ENCODE data around the gene SARDH.

DNA sequence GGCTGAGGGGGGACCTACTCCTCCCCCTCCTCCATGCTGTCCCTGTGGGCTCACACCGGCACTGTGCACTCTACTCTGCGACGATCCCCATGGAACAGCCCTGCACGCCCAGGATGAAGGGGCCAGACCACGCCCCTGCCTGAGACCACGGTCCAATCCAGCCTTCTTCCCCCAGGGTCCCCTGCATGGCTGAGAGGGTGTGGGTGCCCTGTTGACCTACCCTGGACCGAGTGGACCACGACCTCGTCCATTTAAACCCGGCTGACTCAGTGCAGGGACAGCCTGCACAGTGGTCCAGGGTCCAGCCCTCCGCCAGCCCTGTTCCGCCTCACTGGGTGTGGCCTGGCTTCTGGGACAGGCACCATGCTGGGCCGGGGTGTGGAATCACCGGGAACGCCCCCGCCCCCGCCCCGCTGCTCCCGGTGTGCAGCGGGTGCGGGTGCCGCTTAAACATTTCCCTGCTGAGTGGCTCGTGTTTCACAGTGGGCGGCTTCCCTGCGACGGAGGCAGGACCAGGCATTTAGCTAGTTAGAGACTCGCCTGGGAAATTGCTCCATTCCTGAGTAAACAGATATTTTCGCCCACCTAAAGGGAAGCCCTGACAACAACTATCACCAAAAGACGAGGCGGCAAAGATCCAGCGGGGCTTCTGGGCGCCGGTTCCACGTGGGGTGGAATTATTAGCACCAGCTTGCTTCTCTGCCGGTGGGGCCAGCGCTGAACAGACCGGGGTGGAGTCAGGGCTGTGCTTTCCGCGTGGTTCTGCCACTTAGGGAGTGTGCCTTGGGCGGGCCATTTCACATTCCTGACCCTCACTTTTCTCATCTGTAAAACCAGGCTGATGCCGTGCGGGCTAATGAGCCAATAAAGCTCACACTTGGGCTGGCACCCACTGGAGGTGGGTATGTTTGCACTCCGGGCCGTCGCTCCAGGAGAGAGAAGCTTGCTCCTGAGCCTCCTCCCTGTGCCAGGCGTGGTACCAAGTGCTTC is 79.4 kb downstream of the SARDH start:
- TF ChIP-seq JUND (IDR thresholded peaks at IDR 0.05; ENCODE audit: low read length) (no peak), NANOG (IDR thresholded peaks at IDR 0.05; ENCODE audit: insufficient read depth, low read depth, low read length, poor library complexity, severe bottlenecking) (no peak)
- TF ChIP-seq, protein P1, sequence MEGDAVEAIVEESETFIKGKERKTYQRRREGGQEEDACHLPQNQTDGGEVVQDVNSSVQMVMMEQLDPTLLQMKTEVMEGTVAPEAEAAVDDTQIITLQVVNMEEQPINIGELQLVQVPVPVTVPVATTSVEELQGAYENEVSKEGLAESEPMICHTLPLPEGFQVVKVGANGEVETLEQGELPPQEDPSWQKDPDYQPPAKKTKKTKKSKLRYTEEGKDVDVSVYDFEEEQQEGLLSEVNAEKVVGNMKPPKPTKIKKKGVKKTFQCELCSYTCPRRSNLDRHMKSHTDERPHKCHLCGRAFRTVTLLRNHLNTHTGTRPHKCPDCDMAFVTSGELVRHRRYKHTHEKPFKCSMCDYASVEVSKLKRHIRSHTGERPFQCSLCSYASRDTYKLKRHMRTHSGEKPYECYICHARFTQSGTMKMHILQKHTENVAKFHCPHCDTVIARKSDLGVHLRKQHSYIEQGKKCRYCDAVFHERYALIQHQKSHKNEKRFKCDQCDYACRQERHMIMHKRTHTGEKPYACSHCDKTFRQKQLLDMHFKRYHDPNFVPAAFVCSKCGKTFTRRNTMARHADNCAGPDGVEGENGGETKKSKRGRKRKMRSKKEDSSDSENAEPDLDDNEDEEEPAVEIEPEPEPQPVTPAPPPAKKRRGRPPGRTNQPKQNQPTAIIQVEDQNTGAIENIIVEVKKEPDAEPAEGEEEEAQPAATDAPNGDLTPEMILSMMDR (IDR thresholded peaks at IDR 0.05; ENCODE audit: control extremely low read depth in 1 of 3, insufficient read depth in 1 of 3, low read depth in 1 of 3, low read length in 3 of 3), result no peak
- TF ChIP-seq, protein P2, sequence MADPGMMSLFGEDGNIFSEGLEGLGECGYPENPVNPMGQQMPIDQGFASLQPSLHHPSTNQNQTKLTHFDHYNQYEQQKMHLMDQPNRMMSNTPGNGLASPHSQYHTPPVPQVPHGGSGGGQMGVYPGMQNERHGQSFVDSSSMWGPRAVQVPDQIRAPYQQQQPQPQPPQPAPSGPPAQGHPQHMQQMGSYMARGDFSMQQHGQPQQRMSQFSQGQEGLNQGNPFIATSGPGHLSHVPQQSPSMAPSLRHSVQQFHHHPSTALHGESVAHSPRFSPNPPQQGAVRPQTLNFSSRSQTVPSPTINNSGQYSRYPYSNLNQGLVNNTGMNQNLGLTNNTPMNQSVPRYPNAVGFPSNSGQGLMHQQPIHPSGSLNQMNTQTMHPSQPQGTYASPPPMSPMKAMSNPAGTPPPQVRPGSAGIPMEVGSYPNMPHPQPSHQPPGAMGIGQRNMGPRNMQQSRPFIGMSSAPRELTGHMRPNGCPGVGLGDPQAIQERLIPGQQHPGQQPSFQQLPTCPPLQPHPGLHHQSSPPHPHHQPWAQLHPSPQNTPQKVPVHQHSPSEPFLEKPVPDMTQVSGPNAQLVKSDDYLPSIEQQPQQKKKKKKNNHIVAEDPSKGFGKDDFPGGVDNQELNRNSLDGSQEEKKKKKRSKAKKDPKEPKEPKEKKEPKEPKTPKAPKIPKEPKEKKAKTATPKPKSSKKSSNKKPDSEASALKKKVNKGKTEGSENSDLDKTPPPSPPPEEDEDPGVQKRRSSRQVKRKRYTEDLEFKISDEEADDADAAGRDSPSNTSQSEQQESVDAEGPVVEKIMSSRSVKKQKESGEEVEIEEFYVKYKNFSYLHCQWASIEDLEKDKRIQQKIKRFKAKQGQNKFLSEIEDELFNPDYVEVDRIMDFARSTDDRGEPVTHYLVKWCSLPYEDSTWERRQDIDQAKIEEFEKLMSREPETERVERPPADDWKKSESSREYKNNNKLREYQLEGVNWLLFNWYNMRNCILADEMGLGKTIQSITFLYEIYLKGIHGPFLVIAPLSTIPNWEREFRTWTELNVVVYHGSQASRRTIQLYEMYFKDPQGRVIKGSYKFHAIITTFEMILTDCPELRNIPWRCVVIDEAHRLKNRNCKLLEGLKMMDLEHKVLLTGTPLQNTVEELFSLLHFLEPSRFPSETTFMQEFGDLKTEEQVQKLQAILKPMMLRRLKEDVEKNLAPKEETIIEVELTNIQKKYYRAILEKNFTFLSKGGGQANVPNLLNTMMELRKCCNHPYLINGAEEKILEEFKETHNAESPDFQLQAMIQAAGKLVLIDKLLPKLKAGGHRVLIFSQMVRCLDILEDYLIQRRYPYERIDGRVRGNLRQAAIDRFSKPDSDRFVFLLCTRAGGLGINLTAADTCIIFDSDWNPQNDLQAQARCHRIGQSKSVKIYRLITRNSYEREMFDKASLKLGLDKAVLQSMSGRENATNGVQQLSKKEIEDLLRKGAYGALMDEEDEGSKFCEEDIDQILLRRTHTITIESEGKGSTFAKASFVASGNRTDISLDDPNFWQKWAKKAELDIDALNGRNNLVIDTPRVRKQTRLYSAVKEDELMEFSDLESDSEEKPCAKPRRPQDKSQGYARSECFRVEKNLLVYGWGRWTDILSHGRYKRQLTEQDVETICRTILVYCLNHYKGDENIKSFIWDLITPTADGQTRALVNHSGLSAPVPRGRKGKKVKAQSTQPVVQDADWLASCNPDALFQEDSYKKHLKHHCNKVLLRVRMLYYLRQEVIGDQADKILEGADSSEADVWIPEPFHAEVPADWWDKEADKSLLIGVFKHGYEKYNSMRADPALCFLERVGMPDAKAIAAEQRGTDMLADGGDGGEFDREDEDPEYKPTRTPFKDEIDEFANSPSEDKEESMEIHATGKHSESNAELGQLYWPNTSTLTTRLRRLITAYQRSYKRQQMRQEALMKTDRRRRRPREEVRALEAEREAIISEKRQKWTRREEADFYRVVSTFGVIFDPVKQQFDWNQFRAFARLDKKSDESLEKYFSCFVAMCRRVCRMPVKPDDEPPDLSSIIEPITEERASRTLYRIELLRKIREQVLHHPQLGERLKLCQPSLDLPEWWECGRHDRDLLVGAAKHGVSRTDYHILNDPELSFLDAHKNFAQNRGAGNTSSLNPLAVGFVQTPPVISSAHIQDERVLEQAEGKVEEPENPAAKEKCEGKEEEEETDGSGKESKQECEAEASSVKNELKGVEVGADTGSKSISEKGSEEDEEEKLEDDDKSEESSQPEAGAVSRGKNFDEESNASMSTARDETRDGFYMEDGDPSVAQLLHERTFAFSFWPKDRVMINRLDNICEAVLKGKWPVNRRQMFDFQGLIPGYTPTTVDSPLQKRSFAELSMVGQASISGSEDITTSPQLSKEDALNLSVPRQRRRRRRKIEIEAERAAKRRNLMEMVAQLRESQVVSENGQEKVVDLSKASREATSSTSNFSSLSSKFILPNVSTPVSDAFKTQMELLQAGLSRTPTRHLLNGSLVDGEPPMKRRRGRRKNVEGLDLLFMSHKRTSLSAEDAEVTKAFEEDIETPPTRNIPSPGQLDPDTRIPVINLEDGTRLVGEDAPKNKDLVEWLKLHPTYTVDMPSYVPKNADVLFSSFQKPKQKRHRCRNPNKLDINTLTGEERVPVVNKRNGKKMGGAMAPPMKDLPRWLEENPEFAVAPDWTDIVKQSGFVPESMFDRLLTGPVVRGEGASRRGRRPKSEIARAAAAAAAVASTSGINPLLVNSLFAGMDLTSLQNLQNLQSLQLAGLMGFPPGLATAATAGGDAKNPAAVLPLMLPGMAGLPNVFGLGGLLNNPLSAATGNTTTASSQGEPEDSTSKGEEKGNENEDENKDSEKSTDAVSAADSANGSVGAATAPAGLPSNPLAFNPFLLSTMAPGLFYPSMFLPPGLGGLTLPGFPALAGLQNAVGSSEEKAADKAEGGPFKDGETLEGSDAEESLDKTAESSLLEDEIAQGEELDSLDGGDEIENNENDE (IDR thresholded peaks at IDR 0.05; ENCODE audit: insufficient replicate concordance, low read length), result no peak
